ENCODE measurements around the gene KCNN3.

KCNN3 gene

GRCh38 chr1:154747740-154748404 lies 122.2 kb downstream of the KCNN3 start:
- TF ChIP-seq, protein P1, sequence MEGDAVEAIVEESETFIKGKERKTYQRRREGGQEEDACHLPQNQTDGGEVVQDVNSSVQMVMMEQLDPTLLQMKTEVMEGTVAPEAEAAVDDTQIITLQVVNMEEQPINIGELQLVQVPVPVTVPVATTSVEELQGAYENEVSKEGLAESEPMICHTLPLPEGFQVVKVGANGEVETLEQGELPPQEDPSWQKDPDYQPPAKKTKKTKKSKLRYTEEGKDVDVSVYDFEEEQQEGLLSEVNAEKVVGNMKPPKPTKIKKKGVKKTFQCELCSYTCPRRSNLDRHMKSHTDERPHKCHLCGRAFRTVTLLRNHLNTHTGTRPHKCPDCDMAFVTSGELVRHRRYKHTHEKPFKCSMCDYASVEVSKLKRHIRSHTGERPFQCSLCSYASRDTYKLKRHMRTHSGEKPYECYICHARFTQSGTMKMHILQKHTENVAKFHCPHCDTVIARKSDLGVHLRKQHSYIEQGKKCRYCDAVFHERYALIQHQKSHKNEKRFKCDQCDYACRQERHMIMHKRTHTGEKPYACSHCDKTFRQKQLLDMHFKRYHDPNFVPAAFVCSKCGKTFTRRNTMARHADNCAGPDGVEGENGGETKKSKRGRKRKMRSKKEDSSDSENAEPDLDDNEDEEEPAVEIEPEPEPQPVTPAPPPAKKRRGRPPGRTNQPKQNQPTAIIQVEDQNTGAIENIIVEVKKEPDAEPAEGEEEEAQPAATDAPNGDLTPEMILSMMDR (IDR thresholded peaks at IDR 0.05; ENCODE audit: low read depth, low read length) = no peak
- no peak overlapping the region for H3K4me3 ChIP-seq (replicated peaks in 1 of 2; ENCODE audit: low read depth in 2 of 2, low read length in 2 of 2)
- DNase-seq (ENCODE audit: low read depth in 2 of 2) = no peak

GRCh38 chr1:154747380-154747739 lies 122.7 kb downstream of the KCNN3 start:
- no peak for DNase-seq (ENCODE audit: low read depth in 2 of 2)
- TF ChIP-seq, protein P1 (IDR thresholded peaks at IDR 0.05; ENCODE audit: low read depth, low read length) = no peak
- H3K4me3 ChIP-seq (replicated peaks in 1 of 2; ENCODE audit: low read depth in 2 of 2, low read length in 2 of 2) = no peak overlapping the region

DNA sequence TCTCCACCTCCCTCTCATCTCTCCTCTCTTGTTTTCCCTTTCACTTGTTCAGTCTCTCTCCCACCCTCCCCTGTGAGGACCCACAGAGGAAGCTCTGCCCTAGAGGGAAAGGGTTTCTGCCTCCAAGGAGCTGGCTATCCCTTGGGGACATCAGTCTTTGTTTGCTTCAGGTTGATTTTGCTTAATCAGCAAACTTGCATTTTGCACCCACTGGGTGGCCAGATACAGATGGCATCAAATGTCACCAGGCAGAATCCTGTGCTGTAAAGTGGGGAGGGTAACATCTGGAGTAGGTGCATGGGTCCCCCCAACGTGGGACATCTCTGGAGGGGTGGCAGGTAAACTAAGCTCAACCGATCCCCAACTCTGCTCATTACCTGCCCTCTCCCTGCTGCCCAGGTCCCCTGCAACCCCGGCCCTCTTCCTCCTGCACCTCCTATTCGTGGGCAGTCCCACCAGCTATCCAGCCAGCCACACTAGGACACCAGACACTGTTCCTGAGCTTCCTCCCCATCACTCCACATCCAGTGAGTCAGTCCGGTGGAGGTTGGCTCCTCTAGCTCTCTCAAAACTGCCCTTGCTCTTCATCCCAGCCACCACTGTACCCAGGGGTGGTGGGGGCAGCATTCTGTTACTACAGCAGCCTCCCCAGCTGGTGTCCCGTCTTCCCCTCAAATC lies 123.3 kb downstream of the KCNN3 start:
- no peak overlapping the region for H3K4me3 ChIP-seq (replicated peaks in 1 of 2; ENCODE audit: low read depth in 2 of 2, low read length in 2 of 2)
- no peak for DNase-seq (ENCODE audit: low read depth in 2 of 2)
- TF ChIP-seq, protein P1 (IDR thresholded peaks at IDR 0.05; ENCODE audit: low read depth, low read length) = no peak

- TF ChIP-seq, protein P1 (IDR thresholded peaks at IDR 0.05; ENCODE audit: low read depth, low read length) = no peak
Measured at GRCh38 chr1:154745750-154746425, 124.2 kb downstream of the KCNN3 start.

GRCh38 chr1:154745286-154745731 lies 124.8 kb downstream of the KCNN3 start:
- no peak for DNase-seq (ENCODE audit: low read depth in 2 of 2)
- TF ChIP-seq, protein P1 (IDR thresholded peaks at IDR 0.05; ENCODE audit: low read depth, low read length) = no peak
- H3K4me3 ChIP-seq (replicated peaks in 1 of 2; ENCODE audit: low read depth in 2 of 2, low read length in 2 of 2) = no peak overlapping the region

More at GRCh38 chr1:154745750-154746425, 124.2 kb downstream of the KCNN3 start:
- no peak for DNase-seq (ENCODE audit: low read depth in 2 of 2)
- H3K4me3 ChIP-seq (replicated peaks in 1 of 2; ENCODE audit: low read depth in 2 of 2, low read length in 2 of 2) = no peak overlapping the region

GRCh38 chr1:154744352-154745035 lies 125.6 kb downstream of the KCNN3 start:
- no peak for DNase-seq (ENCODE audit: low read depth in 2 of 2)
- TF ChIP-seq, protein P1 (IDR thresholded peaks at IDR 0.05; ENCODE audit: low read depth, low read length) = no peak
- no peak overlapping the region for H3K4me3 ChIP-seq (replicated peaks in 1 of 2; ENCODE audit: low read depth in 2 of 2, low read length in 2 of 2)
